Measurements from ENCODE around the gene BEAN1. TPM values are rescaled to one million over a fixed set of nuclear protein-coding genes. Genes with fewer than 3 reads are reported as not detected.

The BEAN1 gene
- total RNA-seq, 1 experiment from 2014 or later, result 0.24 TPM

DNA sequence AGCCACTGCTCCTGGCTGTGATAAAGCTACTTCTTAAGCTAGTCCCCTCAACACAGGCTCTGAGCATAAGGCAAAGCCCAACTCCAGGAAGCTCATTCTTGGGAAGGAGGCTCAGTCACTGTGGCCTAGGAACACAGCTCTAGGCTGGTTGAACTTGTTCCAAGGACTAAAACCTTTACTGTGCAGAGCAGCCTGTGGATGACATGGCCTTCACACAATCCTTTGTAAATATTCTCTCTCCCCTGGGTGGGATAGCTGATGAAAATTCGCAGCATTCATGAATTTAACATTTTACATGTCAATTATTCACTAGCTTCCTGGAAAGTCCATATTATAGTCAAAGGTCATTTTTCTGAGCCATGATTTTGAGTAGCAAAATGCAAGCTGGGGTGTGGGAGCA is 28.9 kb downstream of the BEAN1 start:
- TF ChIP-seq, protein P1, sequence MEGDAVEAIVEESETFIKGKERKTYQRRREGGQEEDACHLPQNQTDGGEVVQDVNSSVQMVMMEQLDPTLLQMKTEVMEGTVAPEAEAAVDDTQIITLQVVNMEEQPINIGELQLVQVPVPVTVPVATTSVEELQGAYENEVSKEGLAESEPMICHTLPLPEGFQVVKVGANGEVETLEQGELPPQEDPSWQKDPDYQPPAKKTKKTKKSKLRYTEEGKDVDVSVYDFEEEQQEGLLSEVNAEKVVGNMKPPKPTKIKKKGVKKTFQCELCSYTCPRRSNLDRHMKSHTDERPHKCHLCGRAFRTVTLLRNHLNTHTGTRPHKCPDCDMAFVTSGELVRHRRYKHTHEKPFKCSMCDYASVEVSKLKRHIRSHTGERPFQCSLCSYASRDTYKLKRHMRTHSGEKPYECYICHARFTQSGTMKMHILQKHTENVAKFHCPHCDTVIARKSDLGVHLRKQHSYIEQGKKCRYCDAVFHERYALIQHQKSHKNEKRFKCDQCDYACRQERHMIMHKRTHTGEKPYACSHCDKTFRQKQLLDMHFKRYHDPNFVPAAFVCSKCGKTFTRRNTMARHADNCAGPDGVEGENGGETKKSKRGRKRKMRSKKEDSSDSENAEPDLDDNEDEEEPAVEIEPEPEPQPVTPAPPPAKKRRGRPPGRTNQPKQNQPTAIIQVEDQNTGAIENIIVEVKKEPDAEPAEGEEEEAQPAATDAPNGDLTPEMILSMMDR (conservative IDR thresholded peaks at IDR 0.05), result no peak
- no peak overlapping the region for H3K27ac Mint-ChIP-seq

More for the DNA sequence above, 28.9 kb downstream of the BEAN1 start:
- Histone ChIP-seq H3K4me1 (ENCODE audit: insufficient read depth, low read length) (no peaks in the 10 kb centered on the region), H3K79me1 (ENCODE audit: insufficient read depth, low read depth, low read length, poor library complexity, severe bottlenecking) (no peaks in the 10 kb centered on the region), H3K56ac (ENCODE audit: insufficient read length, low read depth, low read length) (no peak overlapping the region), H3K23me2 (ENCODE audit: insufficient read length, low read depth, low read length, poor library complexity, severe bottlenecking) (no peaks in the 10 kb centered on the region), H3K14ac (ENCODE audit: insufficient read depth, low read length) (no peak overlapping the region), H3T11ph (ENCODE audit: low read length) (no peak overlapping the region), H3K9ac (ENCODE audit: extremely low read depth, insufficient read length, low read length) (no peak overlapping the region), H3K9me3 (ENCODE audit: control insufficient read depth, low read depth, low read length) (no peaks in the 10 kb centered on the region), H2AFZ (ENCODE audit: low read length) (no peak overlapping the region), H4K20me1 (ENCODE audit: control insufficient read depth, insufficient read depth, insufficient read length) (no peaks in the 10 kb centered on the region), H3K4me2 (ENCODE audit: insufficient read depth, insufficient read length, low read length) (no peak overlapping the region), H2BK12ac (ENCODE audit: insufficient read length, low read depth, low read length) (no peak overlapping the region), H3K4ac (ENCODE audit: low read depth, low read length) (no peak overlapping the region), H3K27ac (ENCODE audit: insufficient read length, low read depth, low read length) (no peak overlapping the region), H3K79me2 (ENCODE audit: insufficient read depth, low read length) (no peaks in the 10 kb centered on the region), H4K91ac (ENCODE audit: insufficient read length, low read depth, low read length) (no peak overlapping the region), H2BK15ac (ENCODE audit: low read depth, low read length) (no peak overlapping the region), H2BK120ac (ENCODE audit: low read depth, low read length, poor library complexity, severe bottlenecking) (no peak overlapping the region), H3K23ac (ENCODE audit: insufficient read length, low read depth, low read length) (no peak overlapping the region), H2BK5ac (ENCODE audit: insufficient read length, low read length) (no peak overlapping the region), H2AK5ac (ENCODE audit: insufficient read length, low read length) (no peak overlapping the region), H2BK20ac (ENCODE audit: low read depth, low read length, poor library complexity, severe bottlenecking) (no peak overlapping the region), H3K27me3 (ENCODE audit: insufficient read depth, low read length) (no peaks in the 10 kb centered on the region), H3K18ac (ENCODE audit: insufficient read length, low read depth, low read length) (no peak overlapping the region), H4K8ac (replicated peaks; ENCODE audit: insufficient read length, low read depth, low read length) (no peak overlapping the region), H4K5ac (ENCODE audit: insufficient read length, low read depth, low read length) (no peak overlapping the region)
- DNase-seq, result no peak
- Mint-ChIP-seq H3K9me3 (no peaks in the 10 kb centered on the region), H3K4me1 (peaks cover 13 to 24% of the 10 kb centered on the region in 2 experiments), H3K4me3 (no peak overlapping the region), H3K36me3 (ENCODE audit: insufficient read depth in 1 of 3, low read depth in 3 of 3) (no peaks in the 10 kb centered on the region), H3K27me3 (ENCODE audit: low read depth) (peaks cover 12% of the 10 kb centered on the region)
- WGBS (ENCODE audit: extremely low coverage, insufficient read length, low lambda C conversion rate), result no CpG with 5 or more reads among the region's 1 CpG
